DOHH2 (cell line): ENCODE measurements around the gene ZNF254.

ENCODE experiments used
- H3F3A ChIP-seq: fragments of 200-600 bp; sonication (generic), shearing (Covaris generic); 2 replicates; pipeline ENCODE4 v1.6.0; 2016; ENCODE audit warnings: antibody characterized with exemption, mild to moderate bottlenecking; ENCODE audit not compliant: control insufficient read depth, insufficient read depth
- H3K27ac ChIP-seq: fragments of 200-600 bp; sonication (generic); 2 replicates; pipeline ENCODE4 v1.5.1; 2014; ENCODE audit warnings: low read depth, mild to moderate bottlenecking, low read length, moderate library complexity
- H3K27me3 ChIP-seq: fragments of 200-600 bp; sonication (generic); 2 replicates; pipeline ENCODE4 v1.6.1; 2014; ENCODE audit warnings: mild to moderate bottlenecking, low read length, mixed read lengths; ENCODE audit not compliant: control insufficient read depth
- H3K36me3 ChIP-seq: fragments of 200-600 bp; sonication (generic); 2 replicates; pipeline ENCODE4 v1.6.1; 2014; ENCODE audit warnings: mild to moderate bottlenecking, low read length, moderate library complexity, mixed read lengths; ENCODE audit not compliant: control insufficient read depth
- H3K4me1 ChIP-seq: fragments of 200-600 bp; sonication (generic); 2 replicates; pipeline ENCODE4 v1.6.1; 2014; ENCODE audit warnings: mild to moderate bottlenecking, low read length, mixed read lengths; ENCODE audit not compliant: control insufficient read depth
- H3K4me2 ChIP-seq: fragments of 200-600 bp; sonication (generic); 2 replicates; pipeline ENCODE4 v1.6.0; 2014; ENCODE audit warnings: mild to moderate bottlenecking, low read length, moderate library complexity
- H3K4me3 ChIP-seq: fragments of 200-600 bp; sonication (generic); 2 replicates; pipeline ENCODE4 v1.5.1; 2014; ENCODE audit warnings: mild to moderate bottlenecking, low read length, mixed read lengths
- H3K79me2 ChIP-seq: fragments of 200-600 bp; sonication (generic); 2 replicates; pipeline ENCODE4 v1.6.1; 2014; ENCODE audit warnings: mild to moderate bottlenecking, low read length, mixed read lengths; ENCODE audit not compliant: control insufficient read depth
- H3K9me2 ChIP-seq: fragments of 200-600 bp; sonication (generic); replicated peaks from 2 replicates; pipeline ENCODE4 v1.6.1; 2014; ENCODE audit warnings: mild to moderate bottlenecking, low read length, mixed read lengths; ENCODE audit not compliant: control insufficient read depth
- H3K9me3 ChIP-seq: fragments of 200-600 bp; sonication (generic); 2 replicates; pipeline ENCODE4 v1.6.1; 2014; ENCODE audit warnings: antibody characterized with exemption, low read length, mixed read lengths; ENCODE audit not compliant: control insufficient read depth, insufficient read depth
- H4K20me1 ChIP-seq: fragments of 200-600 bp; sonication (generic); 2 replicates; pipeline ENCODE4 v1.6.0; 2014; ENCODE audit warnings: low read depth, mild to moderate bottlenecking, antibody characterized with exemption, low read length, moderate library complexity; ENCODE audit not compliant: control insufficient read depth, insufficient read depth
- EZH2phosphoT487 ChIP-seq: fragments of 200-600 bp; sonication (generic); IDR thresholded peaks from 2 replicates; pipeline ENCODE4 v1.6.1; 2017; ENCODE audit warnings: borderline replicate concordance, mild to moderate bottlenecking, antibody characterized with exemption, low read length, moderate library complexity, mixed read lengths
- TF ChIP-seq, protein P1 (sequence below): fragments of 200-600 bp; sonication (generic); IDR thresholded peaks from one replicate; pipeline ENCODE4 v1.5.1; 2014; ENCODE audit warnings: antibody characterized with exemption, mild to moderate bottlenecking, low read depth, low read length; ENCODE audit not compliant: poor library complexity, severe bottlenecking

The ZNF254 gene

DNA sequence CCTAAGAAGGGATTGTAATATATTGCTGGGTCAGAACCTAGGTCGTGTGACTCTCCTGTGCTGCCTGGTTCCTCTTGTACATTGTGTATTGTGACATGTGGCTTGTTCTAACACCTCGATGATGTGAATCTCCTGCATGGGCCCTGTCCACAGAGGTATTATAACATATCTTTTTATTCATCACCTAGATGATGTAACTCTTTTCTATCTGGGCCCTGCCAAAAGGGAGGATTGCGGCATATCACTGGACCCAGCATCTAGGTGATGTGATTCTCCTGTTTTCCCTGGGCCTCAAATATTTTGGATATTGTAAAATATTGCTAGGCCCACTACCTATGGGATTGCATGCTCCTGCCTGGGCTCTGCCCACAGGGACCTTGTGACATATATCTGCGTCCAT lies 33.4 kb upstream of the ZNF254 start:
- Histone ChIP-seq H3F3A (no peaks in the 10 kb centered on the region), H3K27ac (no peak overlapping the region), H4K20me1 (no peaks in the 10 kb centered on the region), H3K36me3 (peaks cover 57% of the 10 kb centered on the region), H3K4me1 (no peaks in the 10 kb centered on the region), H3K9me2 (no peaks in the 10 kb centered on the region), H3K4me2 (no peak overlapping the region), H3K4me3 (no peak overlapping the region), H3K79me2 (no peaks in the 10 kb centered on the region), H3K27me3 (no peaks in the 10 kb centered on the region), H3K9me3 (no peaks in the 10 kb centered on the region)
- TF ChIP-seq, protein P1, sequence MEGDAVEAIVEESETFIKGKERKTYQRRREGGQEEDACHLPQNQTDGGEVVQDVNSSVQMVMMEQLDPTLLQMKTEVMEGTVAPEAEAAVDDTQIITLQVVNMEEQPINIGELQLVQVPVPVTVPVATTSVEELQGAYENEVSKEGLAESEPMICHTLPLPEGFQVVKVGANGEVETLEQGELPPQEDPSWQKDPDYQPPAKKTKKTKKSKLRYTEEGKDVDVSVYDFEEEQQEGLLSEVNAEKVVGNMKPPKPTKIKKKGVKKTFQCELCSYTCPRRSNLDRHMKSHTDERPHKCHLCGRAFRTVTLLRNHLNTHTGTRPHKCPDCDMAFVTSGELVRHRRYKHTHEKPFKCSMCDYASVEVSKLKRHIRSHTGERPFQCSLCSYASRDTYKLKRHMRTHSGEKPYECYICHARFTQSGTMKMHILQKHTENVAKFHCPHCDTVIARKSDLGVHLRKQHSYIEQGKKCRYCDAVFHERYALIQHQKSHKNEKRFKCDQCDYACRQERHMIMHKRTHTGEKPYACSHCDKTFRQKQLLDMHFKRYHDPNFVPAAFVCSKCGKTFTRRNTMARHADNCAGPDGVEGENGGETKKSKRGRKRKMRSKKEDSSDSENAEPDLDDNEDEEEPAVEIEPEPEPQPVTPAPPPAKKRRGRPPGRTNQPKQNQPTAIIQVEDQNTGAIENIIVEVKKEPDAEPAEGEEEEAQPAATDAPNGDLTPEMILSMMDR: no peak

DNA sequence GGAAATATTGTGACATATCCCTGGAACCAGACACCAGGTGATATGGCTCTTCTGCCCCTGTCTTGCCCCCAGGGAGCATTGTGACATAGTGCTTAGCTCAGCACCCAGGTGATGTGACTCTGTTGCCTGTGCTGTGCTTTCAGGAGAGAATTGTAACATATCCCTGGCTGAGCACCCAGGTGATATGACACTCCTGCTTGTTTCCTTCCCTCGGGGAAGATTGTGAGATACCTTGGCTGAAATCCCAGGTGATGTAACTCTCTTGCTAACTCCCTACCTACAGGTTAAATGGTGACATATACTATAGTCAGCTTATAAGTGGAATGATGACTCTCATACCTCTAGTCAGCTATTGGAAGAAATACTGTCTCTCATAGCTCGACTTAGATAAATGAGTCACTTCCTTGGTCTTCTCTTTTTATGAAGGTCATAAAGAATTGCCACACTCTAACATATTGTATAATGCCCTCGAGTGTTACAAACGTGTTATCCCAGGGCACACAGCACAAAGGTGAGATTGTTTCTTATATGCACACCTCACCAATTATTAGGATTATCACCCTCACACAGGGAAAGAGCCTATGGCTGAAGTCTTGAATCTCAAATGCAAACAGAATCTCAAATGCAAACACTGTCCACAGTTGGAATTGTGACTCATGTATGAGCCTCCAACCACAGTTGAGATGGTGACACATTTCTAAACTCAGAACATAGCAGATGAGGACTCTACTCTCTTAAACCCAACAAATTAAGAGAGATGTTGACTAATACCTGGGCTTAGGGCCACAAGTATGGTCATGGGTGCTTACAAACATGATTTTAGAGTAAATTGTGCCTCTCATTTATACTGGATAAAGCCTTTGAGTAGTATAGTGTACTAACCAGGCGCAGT lies 32.7 kb upstream of the ZNF254 start:
- H3K9me2 ChIP-seq: no peaks in the 10 kb centered on the region
- H3K4me2 ChIP-seq: no peak overlapping the region
- no peaks in the 10 kb centered on the region for H3K9me3 ChIP-seq
- TF ChIP-seq EZH2phosphoT487: no peak
- TF ChIP-seq, protein P1: no peak
- H3K79me2 ChIP-seq: no peaks in the 10 kb centered on the region
- no peak overlapping the region for H3K27ac ChIP-seq
- H3K27me3 ChIP-seq: no peaks in the 10 kb centered on the region
- peaks cover 52% of the 10 kb centered on the region for H3K36me3 ChIP-seq
- H3K4me1 ChIP-seq: no peaks in the 10 kb centered on the region
- no peak overlapping the region for H3K4me3 ChIP-seq
- no peaks in the 10 kb centered on the region for H3F3A ChIP-seq
- H4K20me1 ChIP-seq: no peaks in the 10 kb centered on the region

DNA sequence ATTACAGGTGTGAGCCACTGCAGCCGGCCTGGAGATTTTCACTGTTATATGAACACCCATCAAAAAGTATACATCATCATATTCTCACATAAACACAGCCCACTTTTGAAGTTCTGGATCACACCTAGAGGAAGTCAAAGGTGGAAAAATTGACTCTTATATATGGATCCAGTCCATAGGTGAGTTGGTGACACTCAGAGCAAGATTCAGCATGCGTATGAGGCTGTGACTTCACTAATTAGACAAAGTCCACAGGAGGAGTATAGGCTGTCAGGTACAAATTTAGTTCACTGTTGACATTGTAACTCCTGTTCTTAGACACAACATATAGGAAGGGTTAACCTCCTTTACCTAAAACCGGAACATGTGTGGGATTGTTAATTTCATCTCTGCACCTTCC lies 31.4 kb upstream of the ZNF254 start:
- Histone ChIP-seq H3K4me3 (no peak overlapping the region), H3K36me3 (peaks cover 42% of the 10 kb centered on the region), H3F3A (no peaks in the 10 kb centered on the region), H3K27ac (no peak overlapping the region), H4K20me1 (no peaks in the 10 kb centered on the region), H3K4me1 (no peaks in the 10 kb centered on the region), H3K79me2 (no peaks in the 10 kb centered on the region), H3K9me3 (no peaks in the 10 kb centered on the region), H3K4me2 (no peak overlapping the region), H3K27me3 (no peaks in the 10 kb centered on the region), H3K9me2 (no peaks in the 10 kb centered on the region)
- no peak for TF ChIP-seq EZH2phosphoT487
- TF ChIP-seq, protein P1: no peak
